HG03558 (cell line): ENCODE data around the gene MKRN1.
"Not testable (repeated sequence)": the region's sequence is repeated elsewhere in the genome, so short reads cannot be mapped to it uniquely, and the experiment has no call there.

ENCODE experiments used
- ATAC-seq: cut with Tn5 transposase; IDR thresholded peaks from one replicate; pipeline ENCODE4 v1.9.1; 2021; ENCODE audit warnings: moderate number of reproducible peaks; ENCODE audit not compliant: unreplicated experiment; ENCODE audit errors: extremely low read depth

MKRN1 gene

GRCh38 chr7:140441519-140441918 lies 37.8 kb downstream of the MKRN1 start:
- ATAC-seq: no peak

- ATAC-seq: no peak
Measured at GRCh38 chr7:140440593-140440992, 38.7 kb downstream of the MKRN1 start.

DNA sequence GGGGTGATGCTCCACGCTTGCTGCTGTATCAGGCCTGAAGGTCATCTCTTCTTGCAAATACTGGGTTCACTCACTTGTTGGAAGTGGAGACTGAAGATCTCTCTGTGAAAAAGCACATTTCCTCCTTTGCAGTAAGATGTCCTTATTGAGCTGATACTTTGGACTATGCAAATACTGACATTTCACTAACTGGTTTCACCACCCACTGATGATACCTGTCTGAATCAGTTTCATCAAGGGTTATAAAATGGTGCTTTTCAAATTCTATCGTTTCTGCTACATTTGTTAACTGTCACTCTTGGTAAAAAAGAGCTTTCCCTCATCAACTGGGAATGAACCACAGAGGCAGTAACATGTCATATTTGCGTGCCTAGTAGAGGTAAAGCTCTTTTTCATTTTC lies 39.9 kb downstream of the MKRN1 start:
- no peak for ATAC-seq

GRCh38 chr7:140435252-140435895 lies 43.9 kb downstream of the MKRN1 start:
- ATAC-seq: no peak

- no peak for ATAC-seq
Measured at GRCh38 chr7:140433396-140433795, 45.9 kb downstream of the MKRN1 start.

DNA sequence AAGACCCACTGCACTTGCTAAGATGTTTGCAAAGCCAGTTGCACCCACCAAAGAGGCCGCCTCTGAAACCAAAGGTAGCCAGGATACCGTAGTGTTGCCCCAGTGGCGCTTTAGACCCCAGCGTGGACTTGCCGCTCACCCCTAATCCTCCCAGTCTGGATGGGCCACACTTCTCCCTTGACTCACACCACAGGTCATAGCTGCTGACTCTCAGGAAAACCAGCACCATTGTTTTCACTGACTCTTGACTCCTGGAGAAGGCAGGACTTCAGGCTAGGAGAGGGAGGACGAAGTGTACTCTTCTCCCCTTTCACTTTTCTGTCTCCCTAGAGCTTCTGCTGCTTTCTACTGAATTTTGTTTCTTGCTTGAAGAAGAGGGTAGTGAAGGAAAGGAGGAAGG lies 53.2 kb downstream of the MKRN1 start:
- ATAC-seq: no peak

DNA sequence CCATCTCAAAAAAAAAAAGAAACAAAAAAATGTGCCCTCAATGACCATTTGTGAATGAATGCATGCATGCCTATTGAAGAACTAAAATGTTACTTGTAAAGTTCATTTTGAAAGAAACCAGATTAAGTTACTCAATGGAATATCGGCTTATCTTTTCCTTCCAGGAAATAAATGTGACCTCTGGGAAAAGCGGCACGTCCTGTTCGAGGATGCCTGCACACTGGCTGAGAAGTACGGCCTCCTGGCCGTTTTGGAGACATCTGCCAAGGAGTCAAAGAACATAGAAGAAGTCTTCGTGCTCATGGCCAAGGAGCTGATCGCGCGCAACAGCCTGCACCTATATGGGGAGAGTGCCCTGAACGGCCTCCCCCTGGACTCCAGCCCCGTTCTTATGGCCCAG lies 53.6 kb downstream of the MKRN1 start:
- ATAC-seq: no peak

- no peak for ATAC-seq
Measured at GRCh38 chr7:140423501-140423900, 55.8 kb downstream of the MKRN1 start.

DNA sequence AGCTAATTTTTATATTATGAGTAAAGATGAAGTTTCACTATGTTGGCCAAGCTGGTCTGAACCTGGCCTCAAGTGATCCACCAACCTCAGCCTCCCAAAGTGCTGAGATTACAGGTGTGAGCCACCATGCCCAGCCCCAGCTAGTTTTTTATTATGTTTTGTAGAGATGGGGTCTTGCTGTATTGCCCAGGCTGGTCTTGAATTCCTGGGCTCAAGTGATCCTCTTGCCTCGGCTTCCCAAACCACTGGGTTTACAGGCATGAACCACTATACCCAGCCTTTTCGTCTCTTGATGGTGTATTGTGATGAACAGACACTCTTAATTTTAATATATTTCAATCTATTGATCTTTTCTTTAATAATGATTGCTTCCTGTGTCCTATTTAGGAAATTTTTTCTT lies 57.8 kb downstream of the MKRN1 start:
- ATAC-seq: no peak

GRCh38 chr7:140418653-140419052 lies 60.7 kb downstream of the MKRN1 start:
- no peak for ATAC-seq

- not testable (repeated sequence) for ATAC-seq
Measured at GRCh38 chr7:140418156-140418472, 61.2 kb downstream of the MKRN1 start.

GRCh38 chr7:140417456-140418155 lies 61.7 kb downstream of the MKRN1 start:
- ATAC-seq: no peak

DNA sequence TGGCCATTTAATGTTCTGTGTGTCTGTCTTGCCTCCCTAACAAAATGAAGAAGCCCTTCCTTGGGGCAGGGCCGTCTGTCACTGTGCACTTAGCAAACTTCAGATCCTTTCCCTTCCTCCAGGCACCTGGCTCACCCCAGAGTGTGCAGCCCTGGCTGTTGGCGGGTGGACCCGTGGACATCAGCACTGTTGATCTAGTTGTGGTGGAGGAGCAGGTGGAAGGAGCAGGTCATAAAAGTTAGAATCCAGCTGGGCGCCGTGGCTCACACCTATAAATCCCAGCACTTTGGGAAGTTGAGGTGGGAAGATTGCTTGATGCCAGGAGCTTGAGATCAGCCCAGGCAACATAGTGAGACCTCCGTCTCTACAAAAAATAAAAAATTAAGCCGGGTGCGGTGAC lies 62.7 kb downstream of the MKRN1 start:
- no peak for ATAC-seq

DNA sequence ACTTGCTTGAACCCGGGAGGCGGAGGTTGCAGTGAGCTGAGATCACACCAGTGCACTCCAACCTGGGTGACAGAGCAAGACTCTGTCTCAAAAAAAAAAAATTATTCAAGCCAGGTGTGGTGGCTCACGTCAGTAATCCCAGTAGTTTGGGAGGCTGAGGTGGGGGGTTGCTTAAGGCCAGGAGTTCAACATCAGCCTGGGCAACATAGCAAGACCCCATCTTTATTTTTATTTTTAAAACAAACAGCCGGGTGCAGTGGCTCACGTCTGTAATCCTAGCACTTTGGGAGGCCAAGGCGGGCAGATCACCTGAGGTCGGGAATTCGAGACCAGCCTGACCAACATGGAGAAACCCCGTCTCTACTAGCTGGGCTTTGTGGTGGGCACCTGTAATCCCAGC lies 63.5 kb downstream of the MKRN1 start:
- not testable (repeated sequence) for ATAC-seq

DNA sequence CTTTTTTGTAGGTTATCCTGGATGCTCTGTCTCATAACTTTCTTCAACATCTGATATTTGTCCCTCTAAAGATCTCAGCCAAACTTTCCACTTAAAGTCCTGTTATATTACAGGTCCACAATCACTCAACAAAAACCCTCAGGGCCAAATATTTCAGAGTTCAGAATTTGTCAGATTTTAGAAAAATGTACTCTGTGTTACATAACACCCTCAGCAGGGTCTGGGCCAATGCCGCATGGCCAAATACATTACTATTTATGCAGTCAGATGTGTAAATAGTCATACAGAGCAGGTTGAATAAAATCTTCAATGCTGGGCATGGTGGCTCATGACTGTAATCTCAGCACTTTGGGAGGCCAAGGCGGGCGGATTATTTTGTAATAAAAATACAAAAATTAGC lies 63.9 kb downstream of the MKRN1 start:
- ATAC-seq: no peak

DNA sequence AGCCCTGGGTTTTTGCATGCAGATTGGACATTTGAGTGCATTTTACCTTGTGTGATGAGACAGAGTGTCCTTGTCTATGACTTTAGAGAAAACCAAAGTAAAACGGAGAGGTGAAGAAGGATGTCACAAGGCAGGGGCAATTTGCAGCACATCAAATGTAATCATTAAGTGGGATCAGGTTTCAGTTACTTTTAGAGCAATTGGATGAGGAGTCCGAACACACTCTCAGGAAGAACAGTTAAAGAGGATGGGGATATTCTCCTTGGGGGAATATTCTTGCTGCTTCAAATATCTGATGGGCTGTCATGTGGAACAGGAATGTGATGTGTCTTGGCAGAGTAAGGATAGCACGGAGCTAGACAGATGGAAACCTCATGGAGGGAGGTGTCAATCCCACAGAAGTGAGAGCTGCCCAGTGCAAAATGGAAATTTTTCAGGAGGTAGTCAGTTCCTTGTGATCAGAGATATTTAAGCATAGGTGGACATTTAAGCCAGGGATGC lies 74.7 kb downstream of the MKRN1 start:
- ATAC-seq: no peak

- no peak for ATAC-seq
Measured at GRCh38 chr7:140403878-140404564, 75.3 kb downstream of the MKRN1 start, which contains the start of gene RAB19. TSS of gene RAB19 (plus strand) at chr7:140404058. CDS start at chr7:140407647, 3,589 bp downstream.
